PC-9 (cell line): ENCODE data around the gene ADAMTS2. TPM values are rescaled to one million over a fixed set of nuclear protein-coding genes. Genes with fewer than 3 reads are reported as not detected.

Source experiments
- BruUV-seq: library from RNA; stranded (reverse); fragments of 400-500 nt; replicated peaks from 2 replicates; lab custom pipeline; 2021; lab: Mats Ljungman, UMichigan
- CTCF ChIA-PET: fragments of 300-600 bp; sonication (Branson Sonifier 250); formaldehyde crosslinking; loops from one replicate; lab custom pipeline; 2022; ENCODE audit warnings: antibody characterized with exemption; lab: Charles Lee
- POLR2A ChIA-PET: fragments of 300-600 bp; sonication (Branson Sonifier 250); formaldehyde crosslinking; loops from one replicate; lab custom pipeline; 2022; ENCODE audit warnings: antibody characterized with exemption; ENCODE audit not compliant: unreplicated experiment; lab: Charles Lee
- DNase-seq, 2 experiments: peaks; one replicate each; pipeline versions ENCODE4 v3.0.0 to v3.0.0-alpha.2; 2015 to 2022; ENCODE audit warnings: mixed read lengths in 1 of 2
- H2AFZ ChIP-seq: fragments of 200-600 bp; sonication (generic); 2 replicates; pipeline ENCODE4 v1.8.1; 2017; ENCODE audit warnings: antibody characterized with exemption
- H3F3A ChIP-seq: fragments of 200-600 bp; sonication (generic); 2 replicates; pipeline ENCODE4 v1.8.1; 2017; ENCODE audit warnings: antibody characterized with exemption, mild to moderate bottlenecking, low read depth; ENCODE audit not compliant: insufficient read depth
- H3K27ac ChIP-seq: fragments of 200-600 bp; sonication (generic); 2 replicates; pipeline ENCODE4 v1.6.1; 2016; ENCODE audit warnings: mixed run types
- H3K27me3 ChIP-seq: fragments of 200-600 bp; sonication (generic); 2 replicates; pipeline ENCODE4 v1.6.1; 2016; ENCODE audit warnings: low read depth, mixed run types; ENCODE audit not compliant: insufficient read depth
- H3K36me3 ChIP-seq: fragments of 200-600 bp; sonication (generic); 2 replicates; pipeline ENCODE4 v1.6.1; 2016; ENCODE audit warnings: low read depth, mixed run types
- H3K4me1 ChIP-seq: fragments of 200-600 bp; sonication (generic); replicated peaks from 2 replicates; pipeline ENCODE4 v1.6.1; 2016; ENCODE audit warnings: mixed run types; ENCODE audit not compliant: insufficient read depth
- H3K4me2 ChIP-seq: fragments of 200-600 bp; sonication (generic); 2 replicates; pipeline ENCODE4 v1.6.1; 2017; ENCODE audit warnings: mixed run types
- H3K4me3 ChIP-seq: fragments of 200-600 bp; sonication (generic); 2 replicates; pipeline ENCODE4 v1.6.1; 2016; ENCODE audit warnings: mixed run types
- H3K79me2 ChIP-seq: fragments of 200-600 bp; sonication (generic); 2 replicates; pipeline ENCODE4 v1.6.1; 2017; ENCODE audit warnings: low read depth, mixed run types
- H3K9me2 ChIP-seq: fragments of 200-600 bp; sonication (generic); 2 replicates; pipeline ENCODE4 v1.8.1; 2017; ENCODE audit warnings: mild to moderate bottlenecking; ENCODE audit not compliant: insufficient read depth
- H3K9me3 ChIP-seq: fragments of 200-600 bp; sonication (generic); 2 replicates; pipeline ENCODE4 v1.8.1; 2016; ENCODE audit warnings: low read depth; ENCODE audit not compliant: insufficient read depth
- H4K20me1 ChIP-seq: fragments of 200-600 bp; sonication (generic); 2 replicates; pipeline ENCODE4 v1.8.1; 2017; ENCODE audit not compliant: insufficient read depth
- EZH2 ChIP-seq: fragments of 200-600 bp; sonication (generic); IDR thresholded peaks from 2 replicates; pipeline ENCODE4 v1.8.0; 2017; ENCODE audit warnings: antibody characterized with exemption, low read depth
- intact Hi-C: fragments of 100-400 bp; cut with micrococcal nuclease; formaldehyde crosslinking; loops from one replicate; pipeline ENCODE4 v1.10.0; 2022; ENCODE audit not compliant: unreplicated experiment
- total RNA-seq: library from RNA; stranded (reverse); gene quantifications from 2 replicates; pipeline ENCODE4 v1.2.3, GENCODE V29; 2021
- TF ChIP-seq, protein P1 (sequence below): fragments of 200-600 bp; sonication (generic); conservative IDR thresholded peaks from 2 replicates; pipeline ENCODE4 v1.6.1; 2017; ENCODE audit warnings: mixed run types, antibody characterized with exemption, mild to moderate bottlenecking, moderate library complexity

The ADAMTS2 gene
- total RNA-seq, 1 experiment from 2014 or later, result not detected

DNA sequence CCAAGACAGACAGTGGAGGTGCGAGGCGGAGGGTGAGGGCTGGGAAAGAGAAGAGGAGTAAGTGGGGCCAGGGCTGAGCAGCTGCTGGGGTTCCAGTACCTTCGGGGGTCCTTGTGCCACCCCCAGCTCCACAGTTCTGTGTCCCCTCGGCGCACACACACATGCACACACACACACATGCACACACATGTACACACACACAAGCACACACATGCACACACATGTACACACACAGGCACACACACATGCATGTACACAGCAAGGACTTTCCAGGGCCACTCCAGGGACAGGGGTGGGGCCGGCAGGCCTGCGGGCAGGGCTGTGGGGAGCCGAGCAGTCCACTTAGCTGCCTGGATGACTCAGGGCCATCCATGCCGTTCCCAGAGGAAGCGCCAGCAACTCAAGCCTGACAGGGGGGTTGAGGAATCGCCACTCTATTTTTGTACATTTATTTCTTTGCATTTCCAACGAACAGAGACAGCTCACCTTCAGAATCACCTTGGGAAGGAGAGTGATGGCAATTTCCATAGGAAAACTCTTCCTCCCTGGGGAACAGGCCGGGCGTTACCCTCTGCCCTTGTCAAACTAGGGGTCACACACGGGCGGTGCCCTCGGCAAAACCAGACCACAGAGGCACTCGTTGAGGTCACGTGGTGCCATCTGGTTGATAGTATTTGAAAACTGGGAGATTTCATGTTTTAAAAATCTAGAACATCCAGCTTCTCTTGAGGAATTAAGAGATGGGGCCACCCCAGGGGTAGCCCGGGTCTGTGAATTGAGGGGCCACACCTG lies 135.7 kb downstream of the ADAMTS2 start:
- CTCF ChIA-PET, result no interaction called here
- Histone ChIP-seq H3K27ac (no peak overlapping the region), H3F3A (no peaks in the 10 kb centered on the region), H3K9me2 (no peaks in the 10 kb centered on the region), H3K36me3 (no peaks in the 10 kb centered on the region), H2AFZ (no peak overlapping the region), H3K4me2 (no peak overlapping the region), H3K4me1 (no peaks in the 10 kb centered on the region), H3K4me3 (no peak overlapping the region), H4K20me1 (no peaks in the 10 kb centered on the region; the same call in 1 of the 2 replicates), H3K9me3 (no peaks in the 10 kb centered on the region), H3K27me3 (peaks cover 94% of the 10 kb centered on the region), H3K79me2 (no peaks in the 10 kb centered on the region)
- DNase-seq, result no peak
- TF ChIP-seq EZH2, result no peak
- TF ChIP-seq, protein P1, sequence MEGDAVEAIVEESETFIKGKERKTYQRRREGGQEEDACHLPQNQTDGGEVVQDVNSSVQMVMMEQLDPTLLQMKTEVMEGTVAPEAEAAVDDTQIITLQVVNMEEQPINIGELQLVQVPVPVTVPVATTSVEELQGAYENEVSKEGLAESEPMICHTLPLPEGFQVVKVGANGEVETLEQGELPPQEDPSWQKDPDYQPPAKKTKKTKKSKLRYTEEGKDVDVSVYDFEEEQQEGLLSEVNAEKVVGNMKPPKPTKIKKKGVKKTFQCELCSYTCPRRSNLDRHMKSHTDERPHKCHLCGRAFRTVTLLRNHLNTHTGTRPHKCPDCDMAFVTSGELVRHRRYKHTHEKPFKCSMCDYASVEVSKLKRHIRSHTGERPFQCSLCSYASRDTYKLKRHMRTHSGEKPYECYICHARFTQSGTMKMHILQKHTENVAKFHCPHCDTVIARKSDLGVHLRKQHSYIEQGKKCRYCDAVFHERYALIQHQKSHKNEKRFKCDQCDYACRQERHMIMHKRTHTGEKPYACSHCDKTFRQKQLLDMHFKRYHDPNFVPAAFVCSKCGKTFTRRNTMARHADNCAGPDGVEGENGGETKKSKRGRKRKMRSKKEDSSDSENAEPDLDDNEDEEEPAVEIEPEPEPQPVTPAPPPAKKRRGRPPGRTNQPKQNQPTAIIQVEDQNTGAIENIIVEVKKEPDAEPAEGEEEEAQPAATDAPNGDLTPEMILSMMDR, result no peak
- POLR2A ChIA-PET, result no interaction called here
- no TSS peak for BruUV-seq
- intact Hi-C loops, result no loop called here

DNA sequence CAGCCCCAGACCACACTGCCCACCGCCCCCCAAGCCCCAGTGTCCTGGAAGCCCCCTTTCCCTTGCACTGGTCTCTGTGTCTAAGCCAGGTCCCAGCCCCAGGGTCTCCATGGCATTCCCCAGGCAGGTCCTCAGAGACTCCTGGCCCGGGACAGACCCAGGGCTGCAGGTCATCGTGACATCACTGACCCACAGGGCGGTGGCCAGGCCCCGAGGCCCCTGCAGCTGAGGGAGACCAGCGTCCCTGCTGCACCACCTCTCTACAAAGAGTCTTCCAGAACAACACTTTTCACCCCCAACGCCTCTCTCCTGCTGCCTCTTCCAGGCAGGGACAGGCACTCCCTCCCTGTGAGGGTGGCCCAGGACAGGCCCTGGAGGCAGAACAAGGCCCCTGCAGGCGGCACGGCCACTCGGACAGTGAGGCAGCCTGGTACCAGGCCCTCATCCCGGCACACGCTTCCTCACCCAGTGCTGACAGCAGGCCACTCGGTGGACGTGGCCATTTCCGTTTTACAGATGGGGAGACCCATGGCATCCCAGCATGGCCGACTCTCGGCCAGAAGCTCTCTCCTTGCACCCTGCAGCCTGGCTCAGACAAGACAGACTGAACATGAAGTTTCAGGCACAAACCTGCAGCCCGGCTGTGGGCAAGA lies 136.4 kb downstream of the ADAMTS2 start:
- Histone ChIP-seq H3F3A (no peaks in the 10 kb centered on the region), H3K4me1 (no peaks in the 10 kb centered on the region), H3K79me2 (no peaks in the 10 kb centered on the region), H3K36me3 (no peaks in the 10 kb centered on the region), H4K20me1 (no peaks in the 10 kb centered on the region), H3K9me3 (no peaks in the 10 kb centered on the region), H3K27me3 (peaks cover 93% of the 10 kb centered on the region), H3K4me3 (no peak overlapping the region), H2AFZ (no peak overlapping the region), H3K4me2 (no peak overlapping the region), H3K27ac (no peak overlapping the region), H3K9me2 (no peaks in the 10 kb centered on the region)
- DNase-seq, result no peak
- POLR2A ChIA-PET, result no interaction called here
- BruUV-seq, result no TSS peak
- TF ChIP-seq, protein P1, result no peak
- TF ChIP-seq EZH2, result no peak
- CTCF ChIA-PET, result no interaction called here
- intact Hi-C loops, result no loop called here

DNA sequence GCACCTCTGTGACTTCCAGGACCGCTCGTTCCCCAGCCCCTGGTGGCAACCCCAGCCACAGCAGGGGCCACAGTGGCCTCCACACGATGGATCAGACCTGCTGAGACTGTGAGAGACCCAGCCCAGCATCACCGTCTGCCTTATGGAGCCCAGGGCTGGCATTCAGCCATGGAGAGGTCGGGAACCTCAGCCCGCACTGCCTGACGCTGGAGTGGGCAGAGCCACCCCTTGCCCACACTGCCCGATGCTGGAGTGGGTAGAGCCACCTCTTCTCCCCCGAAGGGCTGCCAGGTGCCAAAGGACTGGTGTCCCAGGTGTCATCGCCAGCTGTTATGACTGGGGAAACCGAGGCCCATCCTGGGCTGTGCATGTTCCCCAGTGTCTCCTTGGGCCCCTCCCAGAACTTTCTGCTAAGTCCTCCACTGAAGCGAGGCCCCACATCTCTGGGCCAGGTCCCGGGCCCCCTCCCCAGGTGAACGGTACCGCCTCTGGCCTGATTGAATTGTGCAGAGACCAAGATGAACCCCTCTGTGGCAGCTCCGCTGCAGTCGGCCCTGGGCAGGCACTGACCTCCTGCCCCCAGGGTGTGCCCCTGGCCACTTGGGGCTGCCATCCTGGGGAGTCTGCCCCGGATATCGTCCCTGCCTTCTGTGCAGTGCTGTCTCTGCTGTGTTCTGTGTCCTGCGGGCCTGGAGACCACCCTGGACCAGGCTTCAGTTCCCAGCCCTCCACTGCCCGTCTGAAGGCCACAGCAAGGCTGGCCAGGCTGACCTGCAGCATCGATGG lies 137.1 kb downstream of the ADAMTS2 start:
- Histone ChIP-seq H4K20me1 (no peaks in the 10 kb centered on the region), H2AFZ (no peak overlapping the region), H3K4me2 (no peak overlapping the region), H3K9me3 (no peaks in the 10 kb centered on the region), H3F3A (no peaks in the 10 kb centered on the region), H3K27me3 (peaks cover 93% of the 10 kb centered on the region), H3K36me3 (no peaks in the 10 kb centered on the region), H3K79me2 (no peaks in the 10 kb centered on the region), H3K4me3 (no peak overlapping the region), H3K27ac (no peak overlapping the region), H3K9me2 (no peaks in the 10 kb centered on the region), H3K4me1 (no peaks in the 10 kb centered on the region)
- BruUV-seq, result no TSS peak
- DNase-seq, result no peak
- intact Hi-C loops, result no loop called here
- CTCF ChIA-PET, result no interaction called here
- TF ChIP-seq, protein P1, result no peak
- no peak for TF ChIP-seq EZH2
- POLR2A ChIA-PET, result no interaction called here
